Keratinocyte (primary cell): ENCODE measurements around the gene NNAT. TPM values are rescaled to one million over a fixed set of nuclear protein-coding genes. Genes with fewer than 3 reads are reported as not detected.

ENCODE experiments used
- DNase-seq: peaks from one replicate; pipeline ENCODE4 v3.0.0-alpha.2; 2011; ENCODE audit warnings: low read depth, missing footprints, low spot score
- FAIRE-seq: peaks from 2 replicates; lab custom pipeline; 2011; peaks lifted over from hg19 to GRCh38; lab: Jason Lieb, UNC
- H2AFZ ChIP-seq: 2 replicates; pipeline ENCODE4 v1.6.0; 2012; ENCODE audit warnings: low read length, control low read depth, inconsistent platforms; ENCODE audit not compliant: control insufficient read depth
- H3K27ac ChIP-seq: 2 replicates; pipeline ENCODE4 v1.5.1; 2011; ENCODE audit warnings: low read length; ENCODE audit not compliant: control insufficient read depth, insufficient read depth
- H3K27me3 ChIP-seq: 3 replicates; pipeline ENCODE4 v1.6.0; 2011; ENCODE audit warnings: low read length; ENCODE audit not compliant: control insufficient read depth, insufficient read depth; ENCODE audit errors: extremely low read depth
- H3K36me3 ChIP-seq, 2 experiments: 2 replicates in 1 of 2; 3 replicates in 1 of 2; pipeline ENCODE4 v1.5.1; 2011; ENCODE audit warnings: low read length in 2 of 2, mild to moderate bottlenecking in 1 of 2; ENCODE audit not compliant: control insufficient read depth in 2 of 2, insufficient read depth in 2 of 2; ENCODE audit errors: extremely low read depth in 1 of 2
- H3K4me1 ChIP-seq: 3 replicates; pipeline ENCODE4 v1.5.1; 2011; ENCODE audit warnings: low read length; ENCODE audit not compliant: control insufficient read depth, insufficient read depth; ENCODE audit errors: extremely low read depth
- H3K4me2 ChIP-seq: 3 replicates; pipeline ENCODE4 v1.6.0; 2011; ENCODE audit warnings: low read depth, low read length; ENCODE audit not compliant: control insufficient read depth, insufficient read depth; ENCODE audit errors: extremely low read depth
- H3K4me3 ChIP-seq, 3 experiments: fragments of 200-600 bp in 1 of 3; sonication (generic) in 1 of 3; 2 replicates in 2 of 3; 3 replicates in 1 of 3; pipeline ENCODE4 v1.5.1; 2011 to 2016; ENCODE audit warnings: low read length in 3 of 3, mild to moderate bottlenecking in 3 of 3, control low read depth in 2 of 3, inconsistent platforms in 1 of 3, low read depth in 1 of 3, mixed read lengths in 1 of 3, mixed run types in 1 of 3, moderate library complexity in 1 of 3; ENCODE audit not compliant: control insufficient read depth in 2 of 3, insufficient read depth in 2 of 3; ENCODE audit errors: extremely low read depth in 1 of 3
- H3K79me2 ChIP-seq: 2 replicates; pipeline ENCODE4 v1.6.0; 2012; ENCODE audit warnings: low read length; ENCODE audit not compliant: control insufficient read depth, insufficient read depth
- H3K9ac ChIP-seq: 3 replicates; pipeline ENCODE4 v1.6.0; 2011; ENCODE audit warnings: low read length; ENCODE audit not compliant: control insufficient read depth, insufficient read depth; ENCODE audit errors: extremely low read depth
- H3K9me1 ChIP-seq: 3 replicates; pipeline ENCODE4 v1.6.0; 2011; ENCODE audit warnings: low read length; ENCODE audit not compliant: control insufficient read depth, insufficient read depth; ENCODE audit errors: extremely low read depth
- H3K9me3 ChIP-seq: 2 replicates; pipeline ENCODE4 v1.5.1; 2012; ENCODE audit warnings: low read depth, low read length; ENCODE audit not compliant: control insufficient read depth
- H4K20me1 ChIP-seq: 3 replicates; pipeline ENCODE4 v1.6.0; 2011; ENCODE audit warnings: low read length; ENCODE audit not compliant: control insufficient read depth, insufficient read depth; ENCODE audit errors: extremely low read depth
- EZH2 ChIP-seq: IDR thresholded peaks from one replicate; pipeline ENCODE4 v1.6.1; 2012; ENCODE audit warnings: inconsistent platforms, mild to moderate bottlenecking, low read length, moderate library complexity
- dilution Hi-C: fragments of 300-500 bp; cut with MboI; formaldehyde crosslinking; loops from one replicate; pipeline ENCODE4 v1.7.0; 2020; ENCODE audit warnings: low sequenced_read_pairs; ENCODE audit not compliant: extremely low pct_ligation_motif_present
- polyA plus RNA-seq, 5 experiments: library from polyadenylated mRNA; depleted of rRNA in 3 of 5; stranded (reverse) in 3 of 5; stranded (forward) in 1 of 5; unstranded in 1 of 5; fragments of >200 nt; gene quantifications; 1 replicate in 1 of 5; 2 replicates in 3 of 5; 3 replicates in 1 of 5; pipeline versions ENCODE4 v1.2.1 to v1.2.3, GENCODE V29; 2011 to 2012; ENCODE audit warnings: missing spikeins in 2 of 5, low read depth in 1 of 5, low replicate concordance in 1 of 5
- TF ChIP-seq, protein P1 (sequence below), 3 experiments: IDR thresholded peaks in 1 of 3; conservative IDR thresholded peaks in 1 of 3; optimal IDR thresholded peaks in 1 of 3; 2 replicates in 2 of 3; 3 replicates in 1 of 3; pipeline versions ENCODE3 to v1.5.1; 2011; ENCODE audit warnings: low read length in 3 of 3, mild to moderate bottlenecking in 3 of 3, moderate library complexity in 2 of 3, control low read depth in 1 of 3, inconsistent platforms in 1 of 3; ENCODE audit not compliant: insufficient read depth in 2 of 3; ENCODE audit errors: extremely low read depth in 1 of 3

The NNAT gene
- polyA plus RNA-seq, 1 donor (not counting 4 experiments of a cell fraction or from before 2014, with no cell fraction given) = 0.79 TPM

DNA sequence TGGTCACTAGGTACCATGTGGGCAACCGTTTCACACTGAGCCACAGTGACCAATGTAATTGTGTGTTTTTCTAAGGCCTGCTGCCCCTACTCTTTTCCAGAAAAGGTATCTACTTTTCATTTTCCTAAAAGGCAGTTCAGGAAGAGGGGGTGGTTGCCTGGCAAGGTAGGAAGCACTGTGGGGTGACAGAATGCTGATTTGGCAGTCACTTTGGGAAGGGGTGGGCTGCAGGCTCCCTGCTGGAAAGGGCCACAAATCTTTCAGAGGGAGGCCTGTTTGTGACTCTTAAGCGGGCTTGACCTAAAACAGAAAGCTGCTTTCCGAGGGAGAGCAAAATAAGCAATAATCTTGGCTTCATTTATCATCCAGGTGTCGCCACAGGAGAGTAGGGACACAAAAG lies 5.2 kb upstream of the NNAT start:
- H3K4me3 ChIP-seq = no peak overlapping the region
- peaks cover 94% of the 10 kb centered on the region for H3K79me2 ChIP-seq
- H3K27ac ChIP-seq = no peak overlapping the region
- FAIRE-seq = no peak
- H3K9me3 ChIP-seq = no peaks in the 10 kb centered on the region
- peaks cover 10% of the 10 kb centered on the region for H3K9me1 ChIP-seq
- dilution Hi-C loops = no loop called here
- no peak overlapping the region for H3K4me2 ChIP-seq
- H3K9ac ChIP-seq = no peak overlapping the region
- peaks cover 47 to 77% of the 10 kb centered on the region in 2 experiments for H3K36me3 ChIP-seq
- DNase-seq = no peak
- TF ChIP-seq, protein P1, sequence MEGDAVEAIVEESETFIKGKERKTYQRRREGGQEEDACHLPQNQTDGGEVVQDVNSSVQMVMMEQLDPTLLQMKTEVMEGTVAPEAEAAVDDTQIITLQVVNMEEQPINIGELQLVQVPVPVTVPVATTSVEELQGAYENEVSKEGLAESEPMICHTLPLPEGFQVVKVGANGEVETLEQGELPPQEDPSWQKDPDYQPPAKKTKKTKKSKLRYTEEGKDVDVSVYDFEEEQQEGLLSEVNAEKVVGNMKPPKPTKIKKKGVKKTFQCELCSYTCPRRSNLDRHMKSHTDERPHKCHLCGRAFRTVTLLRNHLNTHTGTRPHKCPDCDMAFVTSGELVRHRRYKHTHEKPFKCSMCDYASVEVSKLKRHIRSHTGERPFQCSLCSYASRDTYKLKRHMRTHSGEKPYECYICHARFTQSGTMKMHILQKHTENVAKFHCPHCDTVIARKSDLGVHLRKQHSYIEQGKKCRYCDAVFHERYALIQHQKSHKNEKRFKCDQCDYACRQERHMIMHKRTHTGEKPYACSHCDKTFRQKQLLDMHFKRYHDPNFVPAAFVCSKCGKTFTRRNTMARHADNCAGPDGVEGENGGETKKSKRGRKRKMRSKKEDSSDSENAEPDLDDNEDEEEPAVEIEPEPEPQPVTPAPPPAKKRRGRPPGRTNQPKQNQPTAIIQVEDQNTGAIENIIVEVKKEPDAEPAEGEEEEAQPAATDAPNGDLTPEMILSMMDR (optimal IDR thresholded peaks at IDR 0.05 in 1 of 3, IDR thresholded peaks at IDR 0.05 in 1 of 3, conservative IDR thresholded peaks at IDR 0.05 in 1 of 3; ENCODE audit: extremely low read depth in 1 of 3, insufficient read depth in 2 of 3, low read length in 3 of 3) = no peak
- TF ChIP-seq EZH2 = no peak
- no peak overlapping the region for H2AFZ ChIP-seq
- peaks cover 80% of the 10 kb centered on the region for H4K20me1 ChIP-seq
- H3K4me1 ChIP-seq = peaks cover 10% of the 10 kb centered on the region
- H3K27me3 ChIP-seq = no peaks in the 10 kb centered on the region

DNA sequence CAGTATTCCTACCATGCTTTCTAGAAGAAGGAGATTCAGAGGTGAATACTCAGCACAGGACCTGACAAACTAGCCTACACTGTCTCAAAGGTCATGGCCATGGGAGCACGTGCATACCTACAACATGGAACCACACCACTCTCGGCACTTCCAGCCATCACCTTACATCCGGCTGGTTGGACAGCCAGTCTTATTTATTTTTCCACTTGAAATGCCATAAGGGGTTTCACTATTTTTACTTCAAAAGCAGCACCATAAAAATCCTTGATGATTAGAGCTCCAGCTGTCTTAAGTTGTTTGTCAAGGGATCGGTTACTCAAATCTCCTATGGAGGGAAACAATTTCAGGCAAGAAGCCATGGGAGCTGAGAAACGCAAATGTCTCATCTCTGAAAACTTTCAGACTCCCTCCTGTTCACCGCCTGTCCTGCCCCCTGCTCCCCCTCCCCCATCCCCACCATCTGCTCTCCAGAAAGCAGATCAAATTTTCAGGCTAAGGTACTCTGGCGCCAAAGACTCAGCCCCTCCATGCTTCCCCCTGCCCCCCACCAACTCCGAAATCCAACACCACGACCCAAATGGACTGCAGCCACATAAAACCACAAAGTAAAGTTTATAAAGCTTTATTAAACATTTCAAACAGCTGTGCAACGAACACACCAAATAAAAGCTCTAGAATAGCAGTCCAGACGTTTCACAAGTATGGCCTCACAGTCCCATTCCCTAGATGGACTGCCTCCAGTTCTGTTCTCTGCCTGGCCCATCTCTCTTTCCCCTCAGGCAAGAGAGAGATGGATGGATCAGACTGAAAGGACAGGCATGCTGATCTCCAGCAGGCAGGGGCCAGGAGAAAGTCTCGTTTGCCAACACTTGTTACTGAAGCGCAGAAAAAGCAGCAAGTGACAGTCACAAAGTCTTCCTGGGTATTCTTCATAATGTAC lies 4.0 kb upstream of the NNAT start:
- TF ChIP-seq, protein P1 (optimal IDR thresholded peaks at IDR 0.05 in 1 of 3, IDR thresholded peaks at IDR 0.05 in 1 of 3, conservative IDR thresholded peaks at IDR 0.05 in 1 of 3; ENCODE audit: extremely low read depth in 1 of 3, insufficient read depth in 2 of 3, low read length in 3 of 3) = no peak
- TF ChIP-seq EZH2 = no peak
- H3K4me1 ChIP-seq = peaks cover 12% of the 10 kb centered on the region
- H3K9me3 ChIP-seq = no peaks in the 10 kb centered on the region
- H3K36me3 ChIP-seq = peaks cover 41 to 69% of the 10 kb centered on the region in 2 experiments
- no peak overlapping the region for H3K27ac ChIP-seq
- peaks cover 78% of the 10 kb centered on the region for H4K20me1 ChIP-seq
- H3K4me3 ChIP-seq = no peak overlapping the region
- H3K79me2 ChIP-seq = peaks cover 98% of the 10 kb centered on the region
- H3K4me2 ChIP-seq = no peak overlapping the region
- no peak overlapping the region for H3K9ac ChIP-seq
- DNase-seq (no peak), FAIRE-seq (no peak)
- H3K27me3 ChIP-seq = no peaks in the 10 kb centered on the region
- no peak overlapping the region for H2AFZ ChIP-seq
- peaks cover 10% of the 10 kb centered on the region for H3K9me1 ChIP-seq
- dilution Hi-C loops = no loop called here
